Measurements from ENCODE around the gene ING3. TPM values are rescaled to one million over a fixed set of nuclear protein-coding genes. Genes with fewer than 3 reads are reported as not detected.

Gene ING3
- total RNA-seq, 1 donor from 2014 or later = 10.8 TPM

GRCh38 chr7:121024611-121025010 is 74.0 kb downstream of the ING3 start:
- TF ChIP-seq, protein P1, sequence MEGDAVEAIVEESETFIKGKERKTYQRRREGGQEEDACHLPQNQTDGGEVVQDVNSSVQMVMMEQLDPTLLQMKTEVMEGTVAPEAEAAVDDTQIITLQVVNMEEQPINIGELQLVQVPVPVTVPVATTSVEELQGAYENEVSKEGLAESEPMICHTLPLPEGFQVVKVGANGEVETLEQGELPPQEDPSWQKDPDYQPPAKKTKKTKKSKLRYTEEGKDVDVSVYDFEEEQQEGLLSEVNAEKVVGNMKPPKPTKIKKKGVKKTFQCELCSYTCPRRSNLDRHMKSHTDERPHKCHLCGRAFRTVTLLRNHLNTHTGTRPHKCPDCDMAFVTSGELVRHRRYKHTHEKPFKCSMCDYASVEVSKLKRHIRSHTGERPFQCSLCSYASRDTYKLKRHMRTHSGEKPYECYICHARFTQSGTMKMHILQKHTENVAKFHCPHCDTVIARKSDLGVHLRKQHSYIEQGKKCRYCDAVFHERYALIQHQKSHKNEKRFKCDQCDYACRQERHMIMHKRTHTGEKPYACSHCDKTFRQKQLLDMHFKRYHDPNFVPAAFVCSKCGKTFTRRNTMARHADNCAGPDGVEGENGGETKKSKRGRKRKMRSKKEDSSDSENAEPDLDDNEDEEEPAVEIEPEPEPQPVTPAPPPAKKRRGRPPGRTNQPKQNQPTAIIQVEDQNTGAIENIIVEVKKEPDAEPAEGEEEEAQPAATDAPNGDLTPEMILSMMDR (IDR thresholded peaks at IDR 0.05; ENCODE audit: insufficient read depth, low read length, severe bottlenecking) = no peak
- Histone ChIP-seq H3K27me3 (ENCODE audit: control insufficient read depth, insufficient read depth, low read length) (no peaks in the 10 kb centered on the region), H3K36me3 (ENCODE audit: control insufficient read depth, insufficient read depth, low read length) (no peaks in the 10 kb centered on the region), H3K4me3 (ENCODE audit: low read depth, low read length) (no peak overlapping the region)
- DNase-seq (ENCODE audit: low read depth) = no peak
- FAIRE-seq = no peak

- Histone ChIP-seq H3K4me3 (ENCODE audit: low read depth, low read length) (no peak overlapping the region), H3K36me3 (ENCODE audit: control insufficient read depth, insufficient read depth, low read length) (no peaks in the 10 kb centered on the region), H3K27me3 (ENCODE audit: control insufficient read depth, insufficient read depth, low read length) (no peaks in the 10 kb centered on the region)
- FAIRE-seq (no peak), DNase-seq (ENCODE audit: low read depth) (no peak)
- TF ChIP-seq, protein P1 (IDR thresholded peaks at IDR 0.05; ENCODE audit: insufficient read depth, low read length, severe bottlenecking) = no peak
Observed at GRCh38 chr7:121026159-121026558, 75.6 kb downstream of the ING3 start.

DNA sequence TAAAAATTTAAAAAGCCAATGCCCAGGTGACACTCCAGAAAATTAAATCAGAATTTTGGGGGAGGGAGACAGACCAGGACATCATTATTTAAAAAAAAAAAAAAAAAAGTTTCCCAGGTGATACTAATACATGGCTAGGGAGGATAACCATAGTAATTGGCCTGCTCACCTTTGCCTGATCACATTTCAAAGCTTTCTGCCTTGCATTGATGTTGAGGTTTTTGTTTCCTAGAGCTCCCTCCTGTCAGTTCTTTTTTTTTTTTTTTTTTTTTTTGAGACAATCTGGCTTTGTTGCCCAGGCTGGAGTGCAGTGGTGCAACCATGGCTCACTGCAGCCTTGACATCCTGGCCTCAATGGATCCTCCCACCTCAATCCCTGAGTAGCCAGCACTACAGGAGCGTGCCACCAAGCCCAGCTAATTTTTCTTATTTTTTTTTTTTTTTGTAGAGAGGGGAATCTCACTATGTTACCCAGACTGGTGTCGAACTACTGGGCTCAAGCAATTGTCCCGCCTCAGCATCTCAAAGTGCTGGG is 76.1 kb downstream of the ING3 start:
- TF ChIP-seq, protein P1 (IDR thresholded peaks at IDR 0.05; ENCODE audit: insufficient read depth, low read length, severe bottlenecking) = no peak
- FAIRE-seq = no peak

More for the DNA sequence above, 76.1 kb downstream of the ING3 start:
- Histone ChIP-seq H3K4me3 (ENCODE audit: low read depth, low read length) (no peak overlapping the region), H3K27me3 (ENCODE audit: control insufficient read depth, insufficient read depth, low read length) (no peaks in the 10 kb centered on the region), H3K36me3 (ENCODE audit: control insufficient read depth, insufficient read depth, low read length) (no peaks in the 10 kb centered on the region)
- no peak for DNase-seq (ENCODE audit: low read depth)

Other genes starting within 250 kb of the ING3 start
- gene TSPAN12, start 92.6 kb upstream of the ING3 start, total RNA-seq = 1.6 and 2.7 TPM in 2 replicates
- gene CPED1, start 37.9 kb downstream of the ING3 start, total RNA-seq = under 0.01 and 0.26 TPM in 2 replicates

All from bronchial epithelial cell (primary cell).